Large intestine (tissue), 3 donors: ENCODE measurements around the gene RBM39. TPM values are rescaled to one million over a fixed set of nuclear protein-coding genes. Genes with fewer than 3 reads are reported as not detected.

Experiments
- DNase-seq, 2 donors: peaks; one replicate each; pipeline versions ENCODE4 v3.0.0 to v3.0.0-alpha.2; 2013
- H3K27ac ChIP-seq: one replicate; pipeline ENCODE4 v1.5.1; 2013; ENCODE audit warnings: low read length
- H3K27me3 ChIP-seq: 2 replicates; pipeline ENCODE4 v1.6.1; 2013; ENCODE audit warnings: low read length; ENCODE audit not compliant: control insufficient read depth, insufficient read depth
- H3K36me3 ChIP-seq: 2 replicates; pipeline ENCODE4 v1.6.1; 2013; ENCODE audit warnings: low read length; ENCODE audit not compliant: control insufficient read depth, insufficient read depth
- H3K4me1 ChIP-seq: one replicate; pipeline ENCODE4 v1.6.1; 2013; ENCODE audit warnings: low read length; ENCODE audit not compliant: control insufficient read depth, insufficient read depth
- H3K4me3 ChIP-seq: one replicate; pipeline ENCODE4 v1.5.1; 2013; ENCODE audit warnings: low read length
- H3K9me3 ChIP-seq: one replicate; pipeline ENCODE4 v1.6.1; 2013; ENCODE audit warnings: mild to moderate bottlenecking, low read depth, low read length, moderate library complexity; ENCODE audit not compliant: control insufficient read depth
- WGBS: methylation state at CpG from one replicate; pipeline ENCODE4 v1.1.5; 2013; ENCODE audit warnings: low lambda C conversion rate; ENCODE audit not compliant: insufficient coverage; 5-methylcytosine and 5-hydroxymethylcytosine counted together
- polyA plus RNA-seq: library from polyadenylated mRNA; unstranded; fragments of 120-200 nt; gene quantifications from one replicate; pipeline ENCODE4 v1.2.1, GENCODE V29; 2013

Gene RBM39
- polyA plus RNA-seq, 1 donor, result 429 TPM

GRCh38 chr20:35737865-35738333 is 4.2 kb downstream of the RBM39 start:
- Histone ChIP-seq H3K27me3 (no peaks in the 10 kb centered on the region), H3K4me3 (no peak overlapping the region), H3K4me1 (peaks cover 3% of the 10 kb centered on the region), H3K9me3 (no peaks in the 10 kb centered on the region), H3K27ac (no peak overlapping the region), H3K36me3 (peaks cover 57% of the 10 kb centered on the region)
- DNase-seq, result no peak
- WGBS, result no CpG with 5 or more reads among the region's 15 CpGs

- Histone ChIP-seq H3K4me1 (peaks cover 3% of the 10 kb centered on the region), H3K27ac (no peak overlapping the region), H3K36me3 (peaks cover 72% of the 10 kb centered on the region), H3K4me3 (no peak overlapping the region), H3K27me3 (no peaks in the 10 kb centered on the region), H3K9me3 (no peaks in the 10 kb centered on the region)
- WGBS, result no CpG with 5 or more reads among the region's 7 CpGs
- DNase-seq, result no peak
Observed at GRCh38 chr20:35735826-35736470, 6.1 kb downstream of the RBM39 start.

- Histone ChIP-seq H3K27ac (no peak overlapping the region), H3K27me3 (no peaks in the 10 kb centered on the region), H3K36me3 (peaks cover 74% of the 10 kb centered on the region), H3K4me1 (peaks cover 3% of the 10 kb centered on the region), H3K9me3 (no peaks in the 10 kb centered on the region), H3K4me3 (no peak overlapping the region)
- no peak for DNase-seq
- WGBS, result 85% methylated on average over 3 of the region's 4 CpGs
Observed at GRCh38 chr20:35734777-35735649, 7.0 kb downstream of the RBM39 start.

- Histone ChIP-seq H3K27me3 (no peaks in the 10 kb centered on the region), H3K4me1 (peaks cover 2% of the 10 kb centered on the region), H3K27ac (no peak overlapping the region), H3K4me3 (no peak overlapping the region), H3K36me3 (peaks cover 79% of the 10 kb centered on the region), H3K9me3 (no peaks in the 10 kb centered on the region)
- no peak for DNase-seq
Observed at GRCh38 chr20:35734374-35734773, 7.7 kb downstream of the RBM39 start.

GRCh38 chr20:35732644-35732982 is 9.4 kb downstream of the RBM39 start:
- Histone ChIP-seq H3K27me3 (no peaks in the 10 kb centered on the region), H3K36me3 (peaks cover 80% of the 10 kb centered on the region), H3K27ac (no peak overlapping the region), H3K9me3 (no peaks in the 10 kb centered on the region), H3K4me1 (no peaks in the 10 kb centered on the region), H3K4me3 (no peak overlapping the region)
- WGBS, result 60% methylated on average over 1 of the region's 1 CpG
- DNase-seq, result no peak

- Histone ChIP-seq H3K4me1 (no peaks in the 10 kb centered on the region), H3K9me3 (no peaks in the 10 kb centered on the region), H3K4me3 (no peak overlapping the region), H3K27ac (no peak overlapping the region), H3K36me3 (peaks cover 80% of the 10 kb centered on the region), H3K27me3 (no peaks in the 10 kb centered on the region)
- WGBS, result 98% methylated on average over 6 of the region's 24 CpGs
- DNase-seq, result no peak
Observed at GRCh38 chr20:35731862-35732643, 10.0 kb downstream of the RBM39 start.

- WGBS, result 75% methylated on average over 1 of the region's 2 CpGs
- Histone ChIP-seq H3K4me3 (no peak overlapping the region), H3K9me3 (no peaks in the 10 kb centered on the region), H3K4me1 (no peaks in the 10 kb centered on the region), H3K27me3 (no peaks in the 10 kb centered on the region), H3K27ac (no peak overlapping the region), H3K36me3 (peaks cover 81% of the 10 kb centered on the region)
- DNase-seq, result no peak
Observed at GRCh38 chr20:35731469-35731788, 10.6 kb downstream of the RBM39 start.

- Histone ChIP-seq H3K27ac (no peak overlapping the region), H3K36me3 (peaks cover 81% of the 10 kb centered on the region), H3K27me3 (no peaks in the 10 kb centered on the region), H3K4me1 (no peaks in the 10 kb centered on the region), H3K9me3 (no peaks in the 10 kb centered on the region), H3K4me3 (no peak overlapping the region)
- 60% methylated on average over 1 of the region's 4 CpGs for WGBS
- DNase-seq, result no peak
Observed at GRCh38 chr20:35730583-35731468, 11.2 kb downstream of the RBM39 start.

GRCh38 chr20:35729836-35730582 is 12.1 kb downstream of the RBM39 start:
- no peak for DNase-seq
- Histone ChIP-seq H3K36me3 (peaks cover 85% of the 10 kb centered on the region), H3K4me3 (no peak overlapping the region), H3K9me3 (no peaks in the 10 kb centered on the region), H3K4me1 (no peaks in the 10 kb centered on the region), H3K27me3 (no peaks in the 10 kb centered on the region), H3K27ac (no peak overlapping the region)
- no CpG with 5 or more reads among the region's 2 CpGs for WGBS
